RWPE1 (cell line): ENCODE results near the gene TNFRSF18.

Experiments used
- CTCF ChIA-PET: fragments of 350-600 bp; sonication (Branson Sonifier 250); formaldehyde crosslinking; extraction: SDS; loops from one replicate; lab custom pipeline; 2021; lab: Yijun Ruan, JAX
- POLR2A ChIA-PET: fragments of 400-600 bp; formaldehyde crosslinking; extraction: SDS; loops from one replicate; lab custom pipeline; 2020; ENCODE audit warnings: antibody characterized with exemption; ENCODE audit not compliant: low non-redundant PET; lab: Yijun Ruan, JAX
- DNase-seq: peaks from one replicate; pipeline ENCODE4 v3.0.0; 2012; ENCODE audit warnings: low spot score
- H3K27ac ChIP-seq: fragments of 450-650 bp; 2 replicates; pipeline ENCODE4 v1.5.1; 2017
- CTCF ChIP-seq: fragments of 450-650 bp; conservative IDR thresholded peaks from 2 replicates; pipeline ENCODE4 v1.5.1; 2017; ENCODE audit warnings: low read depth, mild to moderate bottlenecking

TNFRSF18 gene

GRCh38 chr1:1229770-1230169, 23.4 kb upstream of the TNFRSF18 start:
- ChIA-PET POLR2A (no interaction called here), CTCF (interaction anchor here (2.2 kb wide), 1 partner anchor 107 kb away, joined by 14 read pairs; no protein-coding TSS in a partner anchor)
- TF ChIP-seq CTCF: no peak
- H3K27ac ChIP-seq: peak overlapping the region; percentile 81
- no peak for DNase-seq

DNA sequence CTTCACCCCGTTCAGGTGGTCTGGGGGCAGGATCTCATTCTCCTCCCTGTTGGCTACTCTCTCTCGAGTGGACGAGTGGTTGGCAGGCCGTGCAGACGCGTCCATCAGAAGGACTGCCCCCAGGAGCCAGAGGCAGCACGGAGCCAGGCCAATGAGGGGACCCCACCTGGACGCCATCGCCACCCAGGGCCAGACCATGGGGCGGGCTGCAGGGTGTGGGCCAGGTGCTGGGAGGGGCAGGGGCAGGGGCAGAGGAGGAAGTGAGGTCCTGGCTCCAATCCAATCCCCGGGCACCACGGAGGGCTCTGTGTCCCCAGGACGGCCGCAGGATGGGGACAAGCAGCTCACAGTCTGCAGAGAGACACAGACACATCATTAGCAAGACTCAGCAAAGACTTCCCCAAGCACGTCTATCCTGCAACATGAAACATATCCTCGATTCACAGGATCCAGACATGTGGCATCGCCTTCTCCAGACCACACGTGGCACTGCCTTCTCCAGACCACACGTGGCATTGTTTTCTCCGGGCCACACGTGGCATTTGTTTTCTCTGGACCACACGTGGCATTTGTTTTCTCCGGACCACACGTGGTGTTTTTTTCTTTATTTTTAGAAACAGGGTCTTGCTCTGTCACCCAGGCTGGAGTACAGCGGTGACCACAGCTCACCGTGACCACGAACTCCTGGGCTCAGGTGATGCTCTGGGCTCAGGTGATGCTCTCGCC, 22.4 kb upstream of the TNFRSF18 start:
- no peak for DNase-seq
- ChIA-PET POLR2A (interaction anchor here (0.5 kb wide), 1 partner anchor 159 kb away, joined by 3 read pairs; no protein-coding TSS in a partner anchor), CTCF (no interaction called here)
- H3K27ac ChIP-seq: peak overlapping the region; percentile 81
- no peak for TF ChIP-seq CTCF

DNA sequence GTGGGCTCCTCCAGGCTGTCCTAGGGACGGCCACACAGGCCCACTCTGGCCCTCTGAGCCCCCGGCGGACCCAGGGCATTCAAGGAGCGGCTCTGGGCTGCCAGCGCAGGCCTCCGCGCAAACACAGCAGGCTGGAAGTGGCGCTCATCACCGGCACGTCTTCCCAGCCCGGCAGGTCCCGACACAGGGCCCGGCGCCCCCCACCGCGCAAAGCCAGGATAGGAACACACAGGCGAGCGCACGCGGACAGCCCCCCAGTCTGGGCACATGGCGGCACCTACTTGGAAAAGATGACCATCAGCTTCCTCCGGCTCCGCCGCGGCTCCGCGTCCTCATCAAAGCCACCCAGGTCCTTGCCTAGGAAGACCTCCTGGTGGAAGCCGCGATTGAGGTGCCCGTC, 21.8 kb upstream of the TNFRSF18 start:
- CTCF ChIA-PET: no interaction called here
- POLR2A ChIA-PET: interaction anchor here (0.5 kb wide), 1 partner anchor 158 kb away, joined by 3 read pairs; no protein-coding TSS in a partner anchor
- no peak for TF ChIP-seq CTCF

DNA sequence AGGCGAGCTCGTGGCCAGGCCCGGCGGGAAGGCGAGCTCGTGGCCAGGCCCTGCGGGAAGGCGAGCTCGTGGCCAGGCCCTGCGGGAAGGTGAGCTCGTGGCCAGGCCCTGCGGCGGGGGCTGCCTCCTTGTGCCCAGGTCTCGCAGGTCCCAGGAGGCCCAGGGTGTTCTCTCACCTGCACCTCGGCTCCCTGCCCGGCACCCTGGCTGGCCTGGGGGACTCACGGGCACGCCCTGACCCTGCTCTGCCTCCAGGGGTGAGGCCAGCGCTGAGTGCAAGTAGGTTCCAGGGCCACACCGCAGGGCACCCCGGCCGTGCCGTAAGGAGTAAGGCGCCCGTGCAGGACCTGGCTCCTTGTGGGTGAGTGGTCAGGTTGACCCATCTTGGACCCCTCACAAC, 21.0 kb upstream of the TNFRSF18 start:
- ChIA-PET CTCF (no interaction called here), POLR2A (interaction anchor here (0.7 kb wide), 1 partner anchor 19 kb away, joined by 7 read pairs; no protein-coding TSS in a partner anchor)
- no peak for TF ChIP-seq CTCF
- no peak overlapping the region for H3K27ac ChIP-seq
- no peak for DNase-seq

More for the DNA sequence above, 21.8 kb upstream of the TNFRSF18 start:
- H3K27ac ChIP-seq: no peak overlapping the region
- DNase-seq: no peak

DNA sequence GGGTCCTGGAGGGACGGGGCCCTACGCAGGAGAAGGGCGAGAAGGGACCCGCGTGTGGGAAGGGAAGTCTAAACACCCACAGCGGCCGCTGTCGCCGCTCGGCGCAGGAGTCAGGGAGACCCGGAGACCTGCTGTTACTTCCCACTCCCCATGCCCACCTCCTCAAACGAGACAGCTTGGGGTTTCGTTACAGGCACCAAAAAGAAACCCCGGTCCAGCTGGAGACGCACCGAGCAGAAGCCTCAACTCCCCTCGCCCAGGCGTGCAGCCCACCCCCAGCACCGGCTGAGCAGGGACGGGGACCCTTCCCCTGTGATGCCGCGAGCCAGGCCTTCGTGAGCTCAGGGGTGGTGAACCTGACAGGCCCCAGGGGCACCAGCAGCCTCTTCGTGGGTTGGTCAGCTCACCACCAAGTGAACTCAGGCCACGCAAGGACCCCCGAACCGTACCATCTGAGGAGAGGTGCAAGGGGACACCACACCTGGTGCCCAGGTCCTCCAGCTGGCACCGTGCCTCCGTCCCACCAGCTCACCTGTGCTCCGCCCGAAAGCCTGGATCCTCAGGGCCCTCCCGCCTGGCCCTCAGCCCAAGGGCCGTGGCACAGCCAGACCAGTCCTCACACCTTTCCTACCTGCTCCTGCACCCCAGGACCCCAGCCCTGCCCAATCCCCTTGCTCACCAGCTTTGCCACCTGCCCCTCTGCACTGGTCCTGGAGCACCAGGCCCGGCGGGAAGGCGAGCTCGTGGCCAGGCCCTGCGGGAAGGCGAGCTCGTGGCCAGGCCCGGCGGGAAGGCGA, 20.4 kb upstream of the TNFRSF18 start:
- ChIA-PET CTCF (no interaction called here), POLR2A (interaction anchor here (0.7 kb wide), 1 partner anchor 18 kb away, joined by 7 read pairs; no protein-coding TSS in a partner anchor)
- no peak for TF ChIP-seq CTCF
- no peak for DNase-seq
- H3K27ac ChIP-seq: peak overlapping the region; percentile 25; the same call in 1 of the 2 replicates

DNA sequence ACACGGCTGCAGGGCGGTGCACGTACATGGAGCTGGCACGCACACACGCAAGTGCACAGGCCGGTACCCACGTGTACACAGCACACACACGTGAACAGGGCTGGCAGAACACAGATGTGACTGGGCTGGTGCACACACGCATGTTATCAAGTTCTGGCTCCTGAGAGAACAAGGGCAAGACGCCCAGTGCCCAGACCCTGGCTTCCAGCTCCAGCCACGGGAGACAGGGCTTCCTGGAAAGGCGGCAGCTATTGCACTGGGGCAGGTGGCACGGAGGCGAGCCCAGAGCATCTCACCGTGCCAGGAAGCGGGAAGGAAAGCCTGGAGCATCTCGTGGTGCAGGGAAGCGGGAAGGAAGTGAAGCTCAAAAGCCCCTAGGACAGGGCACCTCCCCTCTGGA, 19.5 kb upstream of the TNFRSF18 start:
- DNase-seq: no peak
- CTCF ChIA-PET: interaction anchor here (1.1 kb wide), 1 partner anchor 66 kb away, joined by 3 read pairs; no protein-coding TSS in a partner anchor
- no peak for TF ChIP-seq CTCF
- POLR2A ChIA-PET: no interaction called here
- peak overlapping the region; percentile 25; the same call in 1 of the 2 replicates for H3K27ac ChIP-seq
